Thoracic aorta (tissue), 2 donors: Measurements from ENCODE around the gene SLC36A4. TPM values are rescaled to one million over a fixed set of nuclear protein-coding genes. Genes with fewer than 3 reads are reported as not detected.
"Not testable (repeated sequence)": the region's sequence is repeated elsewhere in the genome, so short reads cannot be mapped to it uniquely, and the experiment has no call there.

Experiments
- ATAC-seq: fragments of 150-250 bp; one replicate; pipeline ENCODE4 v1.8.0; 2017; ENCODE audit warnings: low read depth; ENCODE audit not compliant: insufficient number of reproducible peaks, low FRiP score
- DNase-seq: peaks from one replicate; pipeline ENCODE4 v3.0.0-alpha.2; 2020; ENCODE audit warnings: low spot score
- H3K27ac ChIP-seq, 2 donors: fragments of 200-600 bp; sonication (generic); 1 replicate in 1 of 2; 2 replicates in 1 of 2; pipeline ENCODE4 v1.5.1; 2016; ENCODE audit warnings: mild to moderate bottlenecking in 2 of 2, moderate library complexity in 2 of 2
- H3K27me3 ChIP-seq: fragments of 200-600 bp; sonication (generic); replicated peaks from 2 replicates; pipeline ENCODE4 v1.6.0; 2016; ENCODE audit warnings: mild to moderate bottlenecking; ENCODE audit not compliant: insufficient read depth
- H3K36me3 ChIP-seq: fragments of 200-600 bp; sonication (generic); one replicate; pipeline ENCODE4 v1.5.1; 2016
- H3K4me1 ChIP-seq, 2 donors: fragments of 200-600 bp; sonication (generic); 1 replicate in 1 of 2; 2 replicates in 1 of 2; pipeline versions ENCODE4 v1.5.1 to v1.6.0; 2016; ENCODE audit warnings: low read depth in 2 of 2, mild to moderate bottlenecking in 1 of 2; ENCODE audit not compliant: control insufficient read depth in 1 of 2
- H3K4me3 ChIP-seq: fragments of 200-600 bp; sonication (generic); 2 replicates; pipeline ENCODE4 v1.5.1; 2016; ENCODE audit warnings: mild to moderate bottlenecking
- H3K9me3 ChIP-seq: fragments of 200-600 bp; sonication (generic); 2 replicates; pipeline ENCODE4 v1.5.1; 2016
- CTCF ChIP-seq: fragments of 200-600 bp; sonication (generic); IDR thresholded peaks from one replicate; pipeline ENCODE4 v1.5.1; 2019; ENCODE audit warnings: antibody characterized with exemption
- total RNA-seq, 2 donors: library from RNA; depleted of rRNA; stranded (reverse); fragments of >200 nt; gene quantifications; one replicate each; pipeline versions ENCODE4 v1.1.0 to v1.2.3, GENCODE V29; 2016

The SLC36A4 gene
- total RNA-seq, result 10 to 100 TPM in 1 of 2 donors, 1 to 10 TPM in 1; 8.5 to 27.2 TPM

GRCh38 chr11:93197380-93198214 is at the start of gene SLC36A4:
Gene SLC36A4, minus strand, starts transcription at chr11:93197991. Its CDS starts 159 bp downstream, at chr11:93197832.
- H3K4me3 ChIP-seq, result peak within 1 kb of the TSS; percentile 85
- H3K27ac ChIP-seq, result peak within 1 kb of the TSS; percentile 87 to 95
- H3K27me3 ChIP-seq, result no peaks in the 10 kb centered on the region
- no peaks in the 10 kb centered on the region for H3K36me3 ChIP-seq
- ATAC-seq (peak; percentile 92), DNase-seq (peak; percentile 87)
- H3K4me1 ChIP-seq, result peaks cover 0 to 11% of the 10 kb centered on the region in 2 donors
- H3K9me3 ChIP-seq, result no peaks in the 10 kb centered on the region
- TF ChIP-seq CTCF, result no peak

GRCh38 chr11:93246790-93247189 is 49.0 kb upstream of the SLC36A4 start:
- H3K27ac ChIP-seq, H3K9me3 ChIP-seq, DNase-seq, H3K27me3 ChIP-seq, H3K4me3 ChIP-seq, ATAC-seq, H3K36me3 ChIP-seq: not testable (repeated sequence)
- peaks cover 9 to 25% of the 10 kb centered on the region in 2 donors for H3K4me1 ChIP-seq

GRCh38 chr11:93244018-93244417 is 46.2 kb upstream of the SLC36A4 start:
- Histone ChIP-seq H3K27me3 (no peaks in the 10 kb centered on the region), H3K9me3 (no peaks in the 10 kb centered on the region), H3K4me3 (no peak overlapping the region), H3K36me3 (no peaks in the 10 kb centered on the region), H3K4me1 (peaks cover 4 to 9% of the 10 kb centered on the region in 2 donors), H3K27ac (no peak overlapping the region)
- DNase-seq (no peak), ATAC-seq (no peak)
- TF ChIP-seq CTCF, result no peak

- H3K27me3 ChIP-seq, result no peaks in the 10 kb centered on the region
- H3K27ac ChIP-seq, result no peak overlapping the region
- no peaks in the 10 kb centered on the region for H3K9me3 ChIP-seq
- no peak for TF ChIP-seq CTCF
- no peaks in the 10 kb centered on the region for H3K36me3 ChIP-seq
- ATAC-seq (no peak), DNase-seq (no peak)
- H3K4me1 ChIP-seq, result no peaks in the 10 kb centered on the region
- H3K4me3 ChIP-seq, result no peak overlapping the region
These were observed 42.2 kb upstream of the SLC36A4 start for GRCh38 chr11:93239966-93240365.

- ATAC-seq, result no peak
These were observed 41.2 kb upstream of the SLC36A4 start for GRCh38 chr11:93238956-93239355.

More at GRCh38 chr11:93238956-93239355, 41.2 kb upstream of the SLC36A4 start:
- no peak for DNase-seq
- Histone ChIP-seq H3K4me1 (no peaks in the 10 kb centered on the region), H3K27me3 (no peaks in the 10 kb centered on the region), H3K27ac (no peak overlapping the region), H3K4me3 (no peak overlapping the region), H3K9me3 (no peaks in the 10 kb centered on the region), H3K36me3 (no peaks in the 10 kb centered on the region)
- no peak for TF ChIP-seq CTCF
